GM21367 (cell line): Measurements from ENCODE around the gene NACC1.

Experiments
- ATAC-seq: cut with Tn5 transposase; IDR thresholded peaks from one replicate; pipeline ENCODE4 v1.9.1; 2021; ENCODE audit not compliant: unreplicated experiment

Gene NACC1

DNA sequence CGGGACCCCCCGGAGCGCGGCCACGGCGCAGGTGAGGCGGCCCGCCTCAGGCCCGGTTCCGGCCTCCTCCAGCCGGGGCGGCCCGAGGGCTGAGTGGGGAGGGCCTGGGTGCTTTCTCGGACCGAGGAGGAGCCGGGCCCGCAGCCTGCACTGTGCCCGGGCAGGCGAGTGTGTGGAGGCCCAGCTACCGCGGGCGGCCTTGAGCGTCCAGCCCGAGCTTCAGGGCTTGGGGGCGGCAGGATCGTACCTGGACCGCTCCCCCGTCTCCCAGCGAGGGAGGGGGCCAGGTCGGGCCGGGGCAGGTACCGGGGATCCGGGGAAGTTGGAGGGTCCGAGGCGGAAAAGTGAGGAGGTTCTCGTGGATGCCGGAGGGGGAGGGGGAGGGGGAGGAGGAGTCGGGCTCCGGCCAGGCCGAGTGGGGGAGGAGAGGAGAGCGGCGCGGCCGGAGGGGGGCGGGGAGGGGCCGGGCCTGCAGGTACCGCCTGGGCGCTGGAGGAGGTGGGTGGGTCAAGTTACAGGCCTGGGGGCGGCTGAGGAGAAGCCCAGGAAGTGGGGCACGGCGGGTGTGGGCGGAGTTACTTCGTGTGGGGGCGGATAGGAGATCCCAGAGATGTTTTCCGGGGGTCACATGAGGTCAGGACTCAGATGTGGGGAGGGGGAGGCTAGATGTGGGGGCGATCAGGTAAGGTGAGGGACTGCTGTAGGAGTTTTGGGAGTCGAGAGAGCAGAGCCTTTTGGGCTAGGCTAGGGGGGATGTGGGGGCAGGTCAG is 545 bp downstream of the NACC1 start:
- ATAC-seq, result peak; percentile 4

DNA sequence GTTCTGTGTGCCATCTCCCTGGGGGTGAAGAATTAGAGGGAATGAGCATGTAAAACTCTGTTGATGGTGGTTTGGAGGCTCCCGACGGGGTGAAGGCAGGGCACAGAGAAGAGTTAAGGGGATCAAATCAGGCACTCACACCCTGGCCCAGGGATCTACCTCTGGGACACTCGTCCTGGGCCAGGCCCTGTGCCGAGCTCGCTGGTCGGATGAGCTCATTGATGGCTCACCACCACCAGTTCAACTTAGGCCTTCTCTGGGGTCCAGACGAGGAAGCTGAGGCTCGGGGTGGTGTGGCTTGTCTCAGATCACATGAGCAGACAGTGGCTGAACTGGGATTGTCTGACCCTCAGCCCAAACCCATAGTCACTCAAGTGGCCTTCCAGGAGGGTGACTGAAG is 1.6 kb downstream of the NACC1 start:
- no peak for ATAC-seq

DNA sequence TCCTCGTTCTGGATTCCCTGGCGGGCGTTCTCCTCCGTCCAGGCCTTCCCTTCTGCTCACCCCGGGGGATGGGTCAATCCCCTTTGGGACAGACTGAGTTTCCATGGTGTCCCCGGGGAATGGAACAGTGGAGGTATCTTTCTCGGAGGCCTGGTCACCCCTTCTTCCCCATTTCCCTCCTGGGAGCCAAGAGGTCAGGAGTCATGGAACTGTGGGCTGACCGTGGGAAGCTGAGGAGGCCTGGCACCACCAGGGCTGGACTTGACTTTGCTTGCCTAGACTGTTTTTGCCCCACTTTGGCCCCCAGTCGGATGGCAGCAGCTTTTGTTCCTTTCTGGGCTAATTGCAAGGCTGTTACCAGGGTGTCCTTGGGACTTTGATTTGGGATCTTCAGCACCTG is 2.0 kb downstream of the NACC1 start:
- no peak for ATAC-seq

DNA sequence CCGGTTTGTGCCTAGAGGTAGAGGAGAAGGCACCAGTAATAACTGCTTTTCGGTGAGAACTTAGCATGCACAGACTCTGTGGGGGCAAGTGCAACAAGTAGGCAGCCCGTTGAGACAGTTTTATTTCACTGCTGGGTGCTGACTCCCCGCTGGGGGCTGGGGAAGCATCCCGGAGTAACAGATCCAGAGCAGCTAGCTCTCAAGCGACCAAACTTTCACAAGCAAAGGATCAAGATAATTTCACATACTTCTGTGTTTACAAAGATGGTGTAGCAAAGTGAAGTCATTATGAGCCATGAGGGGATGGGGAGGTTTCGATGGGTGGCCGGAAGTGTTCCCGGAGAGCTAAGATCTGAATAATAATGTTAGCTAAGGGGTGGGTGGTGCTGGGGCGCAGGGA is 2.8 kb downstream of the NACC1 start:
- no peak for ATAC-seq

DNA sequence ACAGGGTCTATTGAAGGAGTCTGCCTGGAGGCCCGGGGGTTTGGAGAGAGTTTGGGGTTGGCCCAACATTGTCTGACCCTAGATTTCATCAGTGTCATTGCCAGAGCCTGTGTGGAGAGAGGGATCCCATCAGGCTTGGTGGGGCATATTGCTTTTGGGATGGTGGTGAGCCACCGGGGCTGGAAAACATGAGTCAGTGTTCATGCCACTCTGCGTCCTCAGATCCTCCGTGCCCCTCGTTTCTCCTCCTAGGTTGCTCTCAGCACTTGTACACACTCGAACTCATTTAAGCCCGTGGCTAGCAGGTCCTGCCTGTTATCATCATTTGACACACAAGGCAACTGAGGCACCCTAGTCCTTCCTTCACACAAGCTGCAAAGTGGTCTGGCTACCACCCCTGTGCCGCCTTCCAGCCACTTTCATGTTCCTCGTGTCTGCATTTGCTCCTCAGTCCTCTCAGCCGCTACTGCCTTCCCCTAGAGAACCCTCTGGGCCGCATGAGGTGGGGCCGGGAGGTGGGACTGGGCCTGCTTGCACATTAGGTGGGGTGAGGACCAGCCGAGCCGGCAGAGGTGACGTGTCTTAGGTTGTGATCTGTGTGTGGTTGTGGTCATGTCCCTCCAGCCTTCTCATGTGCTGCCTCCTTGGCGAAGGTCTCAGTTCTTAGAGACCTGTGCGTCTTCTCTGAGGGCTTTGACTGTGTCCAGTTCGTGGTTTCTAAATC is 3.6 kb downstream of the NACC1 start:
- no peak for ATAC-seq

DNA sequence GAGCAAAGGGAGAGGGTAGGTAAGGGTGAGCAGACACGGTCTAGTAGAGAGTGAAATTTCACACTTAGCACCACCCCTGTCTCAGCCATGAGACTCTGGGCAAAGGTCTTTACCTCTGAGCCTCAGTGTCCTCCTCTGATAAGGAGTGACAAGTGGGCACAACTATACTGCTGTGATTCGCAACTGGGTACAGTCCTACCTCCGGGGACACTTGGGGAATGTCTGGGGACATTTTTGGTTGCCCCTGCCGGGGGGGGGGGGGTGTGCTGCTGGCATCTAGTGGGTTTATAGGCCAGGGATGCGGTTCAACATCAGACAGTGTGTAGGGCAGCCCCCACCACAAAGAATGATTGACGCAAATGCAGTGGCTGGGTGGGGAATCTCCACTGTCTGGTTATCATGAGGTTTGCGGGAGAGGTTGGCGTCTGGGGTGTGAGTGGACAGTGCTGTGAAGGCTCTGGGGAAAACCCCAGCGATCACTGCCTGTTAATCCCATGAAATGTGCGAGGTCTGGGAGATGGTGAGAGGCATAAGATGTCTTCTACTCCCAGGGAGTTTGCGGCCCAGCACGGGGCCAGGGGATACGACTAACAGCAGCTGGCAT is 4.3 kb downstream of the NACC1 start:
- no peak for ATAC-seq

DNA sequence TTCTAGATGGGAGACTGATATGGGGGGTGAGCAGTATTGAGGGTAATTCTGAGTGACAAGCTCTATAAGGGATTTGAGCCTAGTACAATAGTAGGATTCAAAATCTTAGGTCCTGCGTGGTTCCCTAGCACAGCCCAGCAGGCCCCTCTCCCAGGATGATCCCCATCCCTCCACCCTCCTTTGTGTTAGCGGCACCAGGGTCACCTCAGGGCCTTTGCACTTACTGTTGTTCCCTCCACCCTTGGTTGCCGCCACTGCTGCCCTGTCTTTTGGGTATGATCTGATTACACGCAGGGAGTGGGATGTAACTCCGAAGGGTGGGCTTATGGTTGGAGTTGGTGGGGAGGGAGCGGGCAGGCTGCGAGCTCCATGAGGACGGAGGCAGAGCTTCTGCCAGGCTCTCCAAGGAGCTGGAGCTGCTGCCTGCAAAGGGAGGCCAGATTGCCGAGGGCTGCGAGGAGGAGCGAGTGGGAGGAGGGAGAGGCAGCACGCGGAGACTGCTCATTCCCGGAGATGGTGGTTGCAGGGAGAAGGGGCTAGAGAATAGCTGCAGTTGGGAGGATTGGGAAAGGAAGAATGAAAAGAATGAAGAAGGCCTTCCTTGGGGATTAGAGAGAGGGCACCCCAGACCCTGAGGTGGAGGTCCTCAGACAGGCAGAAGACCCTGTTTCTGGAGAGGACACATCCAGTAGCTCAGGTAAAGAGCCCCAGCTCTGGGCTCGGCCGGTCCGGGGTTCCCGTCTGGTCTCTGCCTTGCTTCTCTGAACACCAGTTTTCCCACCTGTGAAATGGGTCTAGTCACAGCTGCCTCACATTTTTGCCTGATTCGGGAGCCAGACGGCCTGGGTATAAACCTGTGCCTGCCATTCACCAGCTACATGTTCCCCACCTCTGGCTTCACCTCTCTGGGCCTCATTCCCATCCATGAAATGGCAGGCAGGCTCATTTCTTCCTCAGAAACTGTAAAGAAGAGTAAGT is 5.2 kb downstream of the NACC1 start:
- ATAC-seq, result no peak

DNA sequence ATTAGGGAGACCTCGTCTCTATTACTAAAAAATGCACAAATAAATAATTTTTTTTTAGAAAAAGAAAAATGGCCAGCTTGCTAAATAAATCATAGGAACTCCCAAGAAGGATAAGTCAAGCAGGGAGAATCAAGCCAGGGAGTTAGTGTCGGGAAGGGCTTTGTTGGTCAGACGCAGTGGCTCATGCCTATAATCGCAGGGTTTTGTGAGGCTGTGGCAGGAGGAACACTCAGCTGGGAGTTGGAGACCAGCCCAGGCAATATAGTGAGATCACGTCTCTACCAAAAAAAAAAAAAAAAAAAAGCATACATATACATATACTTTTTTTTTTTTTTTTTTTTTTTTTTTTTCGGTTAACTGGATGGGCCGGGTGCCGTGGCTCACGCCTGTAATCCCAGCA is 9.0 kb downstream of the NACC1 start:
- ATAC-seq, result no peak

DNA sequence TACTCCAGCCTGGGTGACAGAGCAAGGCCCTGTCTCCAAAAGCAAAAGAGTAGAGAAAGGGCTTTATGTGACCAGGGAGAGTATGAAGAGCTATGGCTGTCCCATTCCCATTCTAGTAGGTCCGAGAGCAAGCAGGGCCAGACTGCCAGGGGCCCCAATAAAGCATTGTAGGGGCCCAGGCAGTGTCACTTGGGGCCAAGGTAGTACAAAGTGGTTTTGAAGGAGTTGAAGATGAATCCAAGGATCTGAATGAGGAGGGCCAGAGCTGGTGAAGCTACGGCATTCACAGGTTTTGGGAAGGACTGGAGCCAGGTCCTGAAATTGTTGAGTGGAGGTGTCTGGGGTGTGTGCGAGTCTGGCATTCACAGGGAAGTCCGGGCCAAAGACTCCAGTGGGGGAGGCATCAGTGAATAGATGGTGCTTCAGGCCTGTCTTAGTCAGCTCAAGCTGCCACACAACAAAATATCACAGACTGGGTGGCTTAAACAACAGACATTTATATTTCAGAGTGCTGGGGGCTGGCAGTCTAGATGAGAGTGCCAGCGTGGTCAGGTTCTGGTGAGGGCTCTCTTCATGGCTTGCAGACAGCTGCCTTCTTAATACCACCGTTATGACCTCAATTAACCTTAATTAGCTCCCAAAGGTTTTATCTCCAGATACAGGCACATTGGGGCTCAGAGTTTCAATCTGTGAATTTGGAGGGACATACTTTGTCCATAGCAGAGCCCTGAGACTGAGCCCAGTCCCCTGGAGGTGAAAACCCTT is 9.9 kb downstream of the NACC1 start:
- ATAC-seq, result no peak

DNA sequence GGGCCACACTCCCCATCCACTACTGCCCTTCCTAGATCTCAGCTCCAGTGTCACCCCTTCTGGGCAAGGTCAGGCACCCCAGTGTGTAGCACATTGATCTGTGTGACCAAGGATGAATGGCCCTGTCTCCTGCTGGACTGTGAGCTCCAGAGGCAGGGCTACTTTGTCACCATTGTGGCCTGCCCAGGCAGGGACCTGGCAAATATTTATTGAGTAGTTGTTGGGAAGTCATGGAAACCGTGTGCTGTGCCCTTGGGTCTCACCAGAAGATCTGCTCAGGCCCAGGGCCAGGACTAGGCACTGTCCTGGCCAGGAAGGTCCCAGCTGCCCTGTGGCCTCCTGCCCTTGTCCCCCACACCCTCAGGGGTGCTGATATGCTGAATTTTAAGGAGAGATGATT is 10.5 kb downstream of the NACC1 start:
- ATAC-seq, result no peak

DNA sequence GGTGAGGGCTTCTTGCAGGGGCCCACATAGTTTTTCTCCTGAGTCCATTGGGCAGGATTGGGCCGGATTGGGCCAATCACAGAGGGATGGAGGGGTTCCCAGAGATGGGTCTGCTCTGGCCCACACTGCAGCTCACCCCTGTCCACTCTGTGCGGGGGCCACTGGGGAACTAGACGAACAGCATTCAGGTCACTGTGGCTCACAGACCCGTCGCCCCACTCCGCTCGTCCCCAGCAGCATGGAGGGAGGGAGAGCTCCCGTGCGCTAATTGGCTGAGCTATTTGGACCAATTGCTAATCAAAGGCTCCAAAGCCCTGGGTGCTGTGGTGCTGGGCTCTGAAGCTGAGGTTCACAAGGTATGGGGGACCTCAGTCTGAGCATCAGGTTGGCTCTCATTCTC is 11.3 kb downstream of the NACC1 start:
- no peak for ATAC-seq

DNA sequence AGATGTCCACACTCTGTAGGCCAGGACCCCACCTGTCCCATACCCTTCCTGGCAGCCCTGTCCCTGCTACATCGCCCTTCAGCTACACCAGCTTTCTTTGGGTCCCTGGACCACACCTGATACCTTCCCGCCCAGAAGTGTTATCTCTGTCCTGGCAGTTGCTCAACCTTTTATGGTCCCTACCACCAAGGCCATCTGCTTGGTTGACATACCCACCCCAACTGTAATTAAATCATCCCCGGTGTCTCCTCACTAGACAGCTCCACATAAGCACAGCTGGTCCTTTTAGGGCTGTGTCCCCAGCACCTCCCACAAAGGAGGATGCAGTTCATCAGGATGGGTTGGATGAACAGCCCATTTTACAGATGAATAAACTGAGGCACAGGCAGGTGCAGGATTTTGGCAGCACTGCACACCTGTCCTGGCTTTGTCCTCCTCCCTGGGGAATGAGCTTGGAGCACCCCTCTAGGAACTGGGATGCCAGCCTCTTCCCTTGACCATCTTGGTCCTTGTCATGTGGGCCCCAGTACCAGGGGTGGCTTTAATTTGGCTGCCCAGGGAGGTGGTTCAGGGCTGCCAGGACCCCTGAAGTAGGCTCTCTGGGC is 12.9 kb downstream of the NACC1 start:
- no peak for ATAC-seq

DNA sequence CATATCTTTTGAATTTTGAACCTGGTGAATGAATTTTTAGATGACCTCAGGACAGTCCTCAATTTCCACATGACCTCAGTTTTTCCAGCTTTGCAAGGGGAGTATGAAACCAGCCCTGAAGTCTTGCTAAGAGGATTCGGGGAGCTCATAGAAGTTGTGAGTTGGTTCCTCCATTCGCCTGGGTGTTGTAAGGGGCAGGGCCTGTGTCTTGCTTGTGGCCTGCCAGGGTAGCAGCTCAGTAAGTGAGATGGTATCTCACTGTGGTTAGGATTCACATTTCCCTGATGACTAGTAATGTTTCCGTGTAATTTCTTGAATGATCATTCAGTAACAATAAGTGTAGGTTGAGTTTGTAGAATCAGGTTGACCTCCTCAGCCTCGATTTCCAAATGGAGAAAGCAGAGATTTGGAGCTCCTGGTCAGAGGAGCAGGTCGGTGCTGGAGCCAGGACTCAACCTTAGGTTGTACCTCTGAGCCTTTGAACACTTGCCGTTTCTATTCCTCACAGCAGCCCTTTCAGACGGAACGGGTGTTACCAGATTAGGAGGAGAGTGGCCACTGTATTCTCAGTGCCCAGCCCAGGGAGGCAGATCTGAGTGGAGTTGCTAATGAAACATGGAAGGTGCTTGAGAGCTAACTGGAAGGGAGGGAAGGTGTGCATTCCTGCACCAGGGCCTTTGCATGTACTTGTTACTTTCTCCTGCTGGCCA is 14.6 kb downstream of the NACC1 start:
- ATAC-seq, result no peak

DNA sequence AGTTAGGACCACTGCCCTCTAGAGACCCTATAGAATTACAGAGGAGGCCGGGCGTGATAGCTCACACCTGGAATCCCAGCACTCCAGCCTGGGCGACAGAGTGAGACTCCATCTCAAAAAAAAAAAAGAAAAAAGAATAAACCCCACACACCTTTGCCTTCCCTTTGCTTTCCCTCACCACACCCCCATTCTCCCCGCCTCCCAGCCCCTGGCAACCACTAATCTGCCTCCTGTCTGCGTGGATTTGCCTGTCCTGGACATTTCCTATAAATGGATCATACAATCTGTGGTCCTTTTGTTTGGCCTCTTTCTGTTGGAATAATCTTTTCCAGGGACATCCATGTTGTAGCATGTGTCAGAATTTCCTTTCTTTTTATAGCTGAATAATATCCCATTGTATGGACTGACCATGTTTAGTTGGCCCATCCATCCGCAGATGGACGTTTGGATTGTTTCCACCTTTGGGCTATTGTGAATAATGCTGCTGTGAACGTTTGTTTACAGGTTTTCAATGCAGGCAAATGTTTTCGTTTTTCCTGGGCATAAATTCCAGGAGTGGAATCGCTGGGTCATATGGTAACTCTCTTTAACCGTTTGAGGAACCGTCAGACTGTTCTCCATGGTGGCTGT is 15.3 kb downstream of the NACC1 start:
- ATAC-seq, result no peak

DNA sequence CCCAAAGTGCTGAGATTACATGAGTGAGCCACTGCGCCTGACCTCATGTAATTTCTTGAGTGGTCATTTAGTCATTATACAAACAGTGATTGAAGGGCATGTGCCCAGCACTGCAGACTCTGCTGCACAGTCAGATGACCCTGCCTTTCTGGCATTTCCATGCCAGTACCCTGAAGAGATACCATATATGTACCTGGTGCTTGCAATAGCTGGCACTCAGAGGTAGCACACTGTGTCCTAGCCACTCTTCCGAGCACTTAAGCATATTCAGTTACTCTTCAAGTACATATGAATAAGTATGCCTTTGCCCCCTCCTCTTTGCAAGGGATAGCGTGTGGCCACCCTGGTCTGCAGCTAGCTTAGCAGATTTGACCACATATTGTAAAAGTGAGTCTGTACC is 16.6 kb downstream of the NACC1 start:
- ATAC-seq, result no peak

DNA sequence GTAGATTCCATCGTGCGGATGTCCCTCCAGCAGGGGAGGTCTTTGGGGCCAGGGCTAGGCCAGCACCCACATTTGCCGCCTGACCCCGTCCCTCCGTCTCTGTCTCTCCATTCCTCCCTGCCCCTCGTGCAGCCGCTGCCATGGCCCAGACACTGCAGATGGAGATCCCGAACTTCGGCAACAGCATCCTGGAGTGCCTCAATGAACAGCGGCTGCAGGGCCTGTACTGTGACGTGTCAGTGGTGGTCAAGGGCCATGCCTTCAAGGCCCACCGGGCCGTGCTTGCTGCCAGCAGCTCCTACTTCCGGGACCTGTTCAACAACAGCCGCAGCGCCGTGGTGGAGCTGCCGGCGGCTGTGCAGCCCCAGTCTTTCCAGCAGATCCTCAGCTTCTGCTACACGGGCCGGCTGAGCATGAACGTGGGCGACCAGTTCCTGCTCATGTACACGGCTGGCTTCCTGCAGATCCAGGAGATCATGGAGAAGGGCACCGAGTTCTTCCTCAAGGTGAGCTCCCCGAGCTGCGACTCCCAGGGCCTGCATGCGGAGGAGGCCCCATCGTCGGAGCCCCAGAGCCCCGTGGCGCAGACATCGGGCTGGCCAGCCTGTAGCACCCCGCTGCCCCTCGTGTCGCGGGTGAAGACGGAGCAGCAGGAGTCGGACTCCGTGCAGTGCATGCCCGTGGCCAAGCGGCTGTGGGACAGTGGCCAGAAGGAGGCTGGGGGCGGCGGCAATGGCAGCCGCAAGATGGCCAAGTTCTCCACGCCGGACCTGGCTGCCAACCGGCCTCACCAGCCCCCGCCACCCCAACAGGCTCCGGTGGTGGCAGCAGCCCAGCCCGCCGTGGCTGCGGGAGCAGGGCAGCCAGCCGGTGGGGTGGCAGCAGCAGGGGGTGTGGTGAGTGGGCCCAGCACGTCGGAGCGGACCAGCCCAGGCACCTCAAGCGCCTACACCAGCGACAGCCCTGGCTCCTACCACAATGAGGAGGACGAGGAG is 17.3 kb downstream of the NACC1 start:
- no peak for ATAC-seq

DNA sequence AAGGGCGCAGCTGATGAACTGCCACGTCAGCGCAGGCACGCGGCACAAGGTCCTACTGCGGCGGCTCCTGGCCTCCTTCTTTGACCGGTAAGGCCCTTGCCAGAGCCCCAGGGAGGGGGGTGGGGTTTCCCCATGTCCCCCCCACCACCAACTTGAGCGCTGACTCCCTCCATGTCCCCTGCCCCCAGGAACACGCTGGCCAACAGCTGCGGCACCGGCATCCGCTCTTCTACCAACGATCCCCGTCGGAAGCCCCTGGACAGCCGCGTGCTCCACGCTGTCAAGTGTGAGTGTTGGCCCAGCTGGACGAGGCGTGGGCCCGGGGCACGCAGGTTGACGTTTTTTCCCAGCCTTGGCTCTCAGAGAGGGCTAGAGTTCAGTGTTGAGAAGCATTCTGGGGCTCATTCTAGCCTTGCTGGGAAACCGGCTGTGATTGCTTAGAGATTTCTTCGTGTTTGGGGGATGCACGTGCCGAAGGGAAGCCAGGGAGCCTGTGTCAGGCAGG is 19.3 kb downstream of the NACC1 start:
- ATAC-seq, result no peak
